Measurements from ENCODE around the gene MCTP1.

Gene MCTP1

GRCh38 chr5:95284572-95285408, at the start of gene MCTP1:
TSS of gene MCTP1 (minus strand) at chr5:95285094.
- TF ChIP-seq, protein P1, sequence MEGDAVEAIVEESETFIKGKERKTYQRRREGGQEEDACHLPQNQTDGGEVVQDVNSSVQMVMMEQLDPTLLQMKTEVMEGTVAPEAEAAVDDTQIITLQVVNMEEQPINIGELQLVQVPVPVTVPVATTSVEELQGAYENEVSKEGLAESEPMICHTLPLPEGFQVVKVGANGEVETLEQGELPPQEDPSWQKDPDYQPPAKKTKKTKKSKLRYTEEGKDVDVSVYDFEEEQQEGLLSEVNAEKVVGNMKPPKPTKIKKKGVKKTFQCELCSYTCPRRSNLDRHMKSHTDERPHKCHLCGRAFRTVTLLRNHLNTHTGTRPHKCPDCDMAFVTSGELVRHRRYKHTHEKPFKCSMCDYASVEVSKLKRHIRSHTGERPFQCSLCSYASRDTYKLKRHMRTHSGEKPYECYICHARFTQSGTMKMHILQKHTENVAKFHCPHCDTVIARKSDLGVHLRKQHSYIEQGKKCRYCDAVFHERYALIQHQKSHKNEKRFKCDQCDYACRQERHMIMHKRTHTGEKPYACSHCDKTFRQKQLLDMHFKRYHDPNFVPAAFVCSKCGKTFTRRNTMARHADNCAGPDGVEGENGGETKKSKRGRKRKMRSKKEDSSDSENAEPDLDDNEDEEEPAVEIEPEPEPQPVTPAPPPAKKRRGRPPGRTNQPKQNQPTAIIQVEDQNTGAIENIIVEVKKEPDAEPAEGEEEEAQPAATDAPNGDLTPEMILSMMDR (IDR thresholded peaks at IDR 0.05; ENCODE audit: unreplicated experiment in 3 of 3): no peak
- Mint-ChIP-seq H3K4me1 (peaks cover 13% of the 10 kb centered on the region), H3K9me3 (no peaks in the 10 kb centered on the region), H3K27ac (no peak within 1 kb of the TSS), H3K4me3 (peak within 1 kb of the TSS; percentile 78 to 91 (median 90)), H3K36me3 (ENCODE audit: low read depth) (no peaks in the 10 kb centered on the region), H3K27me3 (ENCODE audit: low read depth) (peaks cover 75% of the 10 kb centered on the region)

DNA sequence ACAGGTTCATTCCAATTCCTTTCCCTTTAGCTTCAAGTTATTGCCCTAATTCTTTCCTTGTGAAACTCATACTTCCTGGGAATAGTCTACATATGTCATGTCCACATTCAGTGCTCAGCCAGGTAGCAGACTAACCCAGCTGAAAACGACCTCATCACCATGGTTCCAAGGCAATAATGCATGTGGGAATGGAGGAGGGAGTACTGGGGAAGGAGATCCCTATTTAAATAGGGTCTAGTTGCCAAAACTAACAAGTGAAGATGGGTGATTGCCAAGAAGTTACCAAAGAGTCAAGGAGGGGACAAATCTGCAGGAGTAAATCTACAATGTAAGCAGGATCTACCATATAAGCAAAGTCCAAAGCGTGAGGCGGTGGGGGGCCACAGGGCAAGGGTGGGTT, 47.3 kb upstream of the MCTP1 start:
- peak overlapping the region in 1 of 3 experiments; percentile 42 for H3K27ac Mint-ChIP-seq
- H3K27me3 Mint-ChIP-seq (ENCODE audit: low read depth): no peaks in the 10 kb centered on the region
- no peaks in the 10 kb centered on the region for H3K36me3 Mint-ChIP-seq (ENCODE audit: low read depth)
- TF ChIP-seq, protein P1 (IDR thresholded peaks at IDR 0.05; ENCODE audit: unreplicated experiment in 3 of 3): no peak
- H3K9me3 Mint-ChIP-seq: peaks cover 10% of the 10 kb centered on the region
- no peaks in the 10 kb centered on the region for H3K4me1 Mint-ChIP-seq
- no peak overlapping the region for H3K4me3 Mint-ChIP-seq

DNA sequence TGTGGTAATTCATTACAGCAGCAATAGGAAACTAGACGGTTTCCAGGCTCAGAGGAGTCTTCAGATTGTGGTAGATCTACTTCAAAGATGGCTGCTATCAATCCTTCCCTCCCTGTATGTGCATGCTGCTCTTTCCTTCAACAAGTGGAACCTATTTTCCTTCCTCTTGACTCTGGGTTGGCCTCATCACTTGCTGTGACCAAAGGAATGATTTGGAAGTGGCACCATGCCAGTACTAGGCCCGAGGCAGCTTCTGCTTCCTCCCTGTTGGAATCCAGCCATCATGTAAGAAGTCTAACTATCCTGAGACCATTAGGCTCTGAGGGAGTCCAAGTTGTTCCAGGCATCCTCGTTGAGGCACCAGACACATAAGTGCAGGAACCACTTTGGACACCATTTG, 46.5 kb upstream of the MCTP1 start:
- Mint-ChIP-seq H3K9me3 (peaks cover 10% of the 10 kb centered on the region), H3K27ac (no peak overlapping the region), H3K4me3 (no peak overlapping the region), H3K4me1 (no peaks in the 10 kb centered on the region), H3K27me3 (ENCODE audit: low read depth) (no peaks in the 10 kb centered on the region), H3K36me3 (ENCODE audit: low read depth) (no peaks in the 10 kb centered on the region)
- TF ChIP-seq, protein P1 (IDR thresholded peaks at IDR 0.05; ENCODE audit: unreplicated experiment in 3 of 3): no peak

DNA sequence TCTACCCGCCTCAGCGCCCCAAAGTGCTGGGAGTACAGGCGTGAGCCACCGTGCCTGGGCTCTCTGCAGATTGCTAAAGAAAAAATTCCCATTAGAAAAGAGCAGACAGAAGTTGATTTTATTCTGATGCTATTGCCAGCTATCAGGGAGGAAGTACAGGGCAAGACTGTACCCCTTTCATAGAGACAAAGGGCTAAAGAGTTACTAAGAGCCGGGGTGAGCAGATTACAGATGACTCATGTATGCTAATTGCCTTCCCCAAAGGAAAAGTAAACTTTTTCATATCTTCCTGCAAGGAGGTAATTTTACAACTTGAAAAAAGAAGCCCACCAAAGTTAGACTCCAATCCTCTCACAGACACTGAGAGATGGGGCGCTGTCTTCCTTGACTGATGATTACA, 42.3 kb upstream of the MCTP1 start:
- Mint-ChIP-seq H3K36me3 (ENCODE audit: low read depth) (no peaks in the 10 kb centered on the region), H3K4me1 (no peaks in the 10 kb centered on the region), H3K4me3 (no peak overlapping the region), H3K27me3 (ENCODE audit: low read depth) (no peaks in the 10 kb centered on the region), H3K9me3 (peaks cover 4% of the 10 kb centered on the region), H3K27ac (no peak overlapping the region)
- TF ChIP-seq, protein P1 (IDR thresholded peaks at IDR 0.05; ENCODE audit: unreplicated experiment in 3 of 3): no peak

- Mint-ChIP-seq H3K4me3 (no peak overlapping the region), H3K36me3 (ENCODE audit: low read depth) (no peaks in the 10 kb centered on the region)
These were observed 32.8 kb upstream of the MCTP1 start for GRCh38 chr5:95317687-95318086.

More at GRCh38 chr5:95317687-95318086, 32.8 kb upstream of the MCTP1 start:
- H3K27me3 Mint-ChIP-seq (ENCODE audit: low read depth): no peaks in the 10 kb centered on the region
- H3K4me1 Mint-ChIP-seq: no peaks in the 10 kb centered on the region
- TF ChIP-seq, protein P1 (IDR thresholded peaks at IDR 0.05; ENCODE audit: unreplicated experiment in 3 of 3): no peak
- no peak overlapping the region for H3K27ac Mint-ChIP-seq
- H3K9me3 Mint-ChIP-seq: no peaks in the 10 kb centered on the region
